NCI-H774 (cell line): ENCODE measurements around the gene NME7.

Experiments
- DNase-seq: peaks from one replicate; lab custom pipeline; 2025; lab: John Stamatoyannopoulos, UW

The NME7 gene

GRCh38 chr1:169151338-169151837 lies 216.2 kb downstream of the NME7 start:
- DNase-seq, result no peak

GRCh38 chr1:169150641-169151337 lies 216.8 kb downstream of the NME7 start:
- DNase-seq, result no peak

GRCh38 chr1:169149555-169150286 lies 217.9 kb downstream of the NME7 start:
- no peak for DNase-seq

GRCh38 chr1:169148472-169149252 lies 218.9 kb downstream of the NME7 start:
- no peak for DNase-seq

GRCh38 chr1:169146576-169147214 lies 220.9 kb downstream of the NME7 start:
- DNase-seq, result no peak

GRCh38 chr1:169144941-169145626 lies 222.5 kb downstream of the NME7 start:
- DNase-seq, result no peak

- DNase-seq, result no peak
These were observed 223.6 kb downstream of the NME7 start for GRCh38 chr1:169143984-169144383.

GRCh38 chr1:169143346-169143745 lies 224.3 kb downstream of the NME7 start:
- DNase-seq, result no peak

GRCh38 chr1:169142129-169142528 lies 225.5 kb downstream of the NME7 start:
- no peak for DNase-seq

- no peak for DNase-seq
These were observed 226.2 kb downstream of the NME7 start for GRCh38 chr1:169141356-169141755.

- DNase-seq, result no peak
These were observed 228.5 kb downstream of the NME7 start for GRCh38 chr1:169138866-169139670.

GRCh38 chr1:169137357-169137756 lies 230.2 kb downstream of the NME7 start:
- no peak for DNase-seq

- DNase-seq, result no peak
These were observed 233.6 kb downstream of the NME7 start for GRCh38 chr1:169133801-169134502.

- DNase-seq, result no peak
These were observed 234.4 kb downstream of the NME7 start for GRCh38 chr1:169133228-169133576.

- no peak for DNase-seq
These were observed 234.9 kb downstream of the NME7 start for GRCh38 chr1:169132512-169133227.

GRCh38 chr1:169130683-169131082 lies 236.9 kb downstream of the NME7 start:
- no peak for DNase-seq

GRCh38 chr1:169129109-169129784 lies 238.3 kb downstream of the NME7 start:
- DNase-seq, result no peak

- DNase-seq, result no peak
These were observed 239.0 kb downstream of the NME7 start for GRCh38 chr1:169128562-169128961.

- DNase-seq, result no peak
These were observed 240.3 kb downstream of the NME7 start for GRCh38 chr1:169127305-169127704.
